HL-60 (cell line): ENCODE measurements around the gene PRSS33.

Experiments used
- GABPA ChIP-seq: IDR thresholded peaks from 2 replicates; pipeline ENCODE4 v1.6.1; 2012; ENCODE audit warnings: low read depth
- POLR2AphosphoS5 ChIP-seq: IDR thresholded peaks from 2 replicates; pipeline ENCODE4 v1.6.1; 2012; ENCODE audit warnings: low read depth
- TF ChIP-seq, protein P1 (sequence below): IDR thresholded peaks from one replicate; pipeline ENCODE4 v1.5.1; 2011; ENCODE audit warnings: low read length, control low read depth, inconsistent platforms; ENCODE audit not compliant: insufficient read depth
- TF ChIP-seq, protein P2 (sequence below): IDR thresholded peaks from 2 replicates; pipeline ENCODE4 v1.6.1; 2012; ENCODE audit warnings: low read depth; ENCODE audit not compliant: insufficient replicate concordance

DNA sequence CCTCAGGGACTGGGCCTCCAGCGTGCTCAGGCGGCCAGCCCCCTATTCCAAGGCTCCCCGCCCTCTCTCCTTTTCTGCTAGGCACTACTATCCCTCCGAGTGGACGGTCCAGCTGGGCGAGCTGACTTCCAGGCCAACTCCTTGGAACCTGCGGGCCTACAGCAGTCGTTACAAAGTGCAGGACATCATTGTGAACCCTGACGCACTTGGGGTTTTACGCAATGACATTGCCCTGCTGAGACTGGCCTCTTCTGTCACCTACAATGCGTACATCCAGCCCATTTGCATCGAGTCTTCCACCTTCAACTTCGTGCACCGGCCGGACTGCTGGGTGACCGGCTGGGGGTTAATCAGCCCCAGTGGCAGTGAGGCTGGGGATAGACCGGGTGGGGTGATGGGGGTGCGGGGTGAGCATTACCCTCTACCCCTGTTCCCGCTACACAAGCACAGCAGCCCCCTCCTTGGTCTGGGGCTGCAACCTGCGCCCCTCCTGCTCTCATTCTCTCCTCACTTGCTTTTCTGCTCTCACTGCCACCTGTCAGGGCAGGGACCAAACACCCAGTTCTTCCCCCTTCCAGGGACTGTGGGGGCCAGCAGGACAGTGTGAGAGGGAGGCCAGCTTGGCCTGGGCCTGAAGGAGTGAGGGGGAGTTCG, 12.0 kb upstream of the PRSS33 start:
- TF ChIP-seq, protein P1, sequence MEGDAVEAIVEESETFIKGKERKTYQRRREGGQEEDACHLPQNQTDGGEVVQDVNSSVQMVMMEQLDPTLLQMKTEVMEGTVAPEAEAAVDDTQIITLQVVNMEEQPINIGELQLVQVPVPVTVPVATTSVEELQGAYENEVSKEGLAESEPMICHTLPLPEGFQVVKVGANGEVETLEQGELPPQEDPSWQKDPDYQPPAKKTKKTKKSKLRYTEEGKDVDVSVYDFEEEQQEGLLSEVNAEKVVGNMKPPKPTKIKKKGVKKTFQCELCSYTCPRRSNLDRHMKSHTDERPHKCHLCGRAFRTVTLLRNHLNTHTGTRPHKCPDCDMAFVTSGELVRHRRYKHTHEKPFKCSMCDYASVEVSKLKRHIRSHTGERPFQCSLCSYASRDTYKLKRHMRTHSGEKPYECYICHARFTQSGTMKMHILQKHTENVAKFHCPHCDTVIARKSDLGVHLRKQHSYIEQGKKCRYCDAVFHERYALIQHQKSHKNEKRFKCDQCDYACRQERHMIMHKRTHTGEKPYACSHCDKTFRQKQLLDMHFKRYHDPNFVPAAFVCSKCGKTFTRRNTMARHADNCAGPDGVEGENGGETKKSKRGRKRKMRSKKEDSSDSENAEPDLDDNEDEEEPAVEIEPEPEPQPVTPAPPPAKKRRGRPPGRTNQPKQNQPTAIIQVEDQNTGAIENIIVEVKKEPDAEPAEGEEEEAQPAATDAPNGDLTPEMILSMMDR, result no peak
- TF ChIP-seq POLR2AphosphoS5, result no peak
- no peak for TF ChIP-seq GABPA
- TF ChIP-seq, protein P2, sequence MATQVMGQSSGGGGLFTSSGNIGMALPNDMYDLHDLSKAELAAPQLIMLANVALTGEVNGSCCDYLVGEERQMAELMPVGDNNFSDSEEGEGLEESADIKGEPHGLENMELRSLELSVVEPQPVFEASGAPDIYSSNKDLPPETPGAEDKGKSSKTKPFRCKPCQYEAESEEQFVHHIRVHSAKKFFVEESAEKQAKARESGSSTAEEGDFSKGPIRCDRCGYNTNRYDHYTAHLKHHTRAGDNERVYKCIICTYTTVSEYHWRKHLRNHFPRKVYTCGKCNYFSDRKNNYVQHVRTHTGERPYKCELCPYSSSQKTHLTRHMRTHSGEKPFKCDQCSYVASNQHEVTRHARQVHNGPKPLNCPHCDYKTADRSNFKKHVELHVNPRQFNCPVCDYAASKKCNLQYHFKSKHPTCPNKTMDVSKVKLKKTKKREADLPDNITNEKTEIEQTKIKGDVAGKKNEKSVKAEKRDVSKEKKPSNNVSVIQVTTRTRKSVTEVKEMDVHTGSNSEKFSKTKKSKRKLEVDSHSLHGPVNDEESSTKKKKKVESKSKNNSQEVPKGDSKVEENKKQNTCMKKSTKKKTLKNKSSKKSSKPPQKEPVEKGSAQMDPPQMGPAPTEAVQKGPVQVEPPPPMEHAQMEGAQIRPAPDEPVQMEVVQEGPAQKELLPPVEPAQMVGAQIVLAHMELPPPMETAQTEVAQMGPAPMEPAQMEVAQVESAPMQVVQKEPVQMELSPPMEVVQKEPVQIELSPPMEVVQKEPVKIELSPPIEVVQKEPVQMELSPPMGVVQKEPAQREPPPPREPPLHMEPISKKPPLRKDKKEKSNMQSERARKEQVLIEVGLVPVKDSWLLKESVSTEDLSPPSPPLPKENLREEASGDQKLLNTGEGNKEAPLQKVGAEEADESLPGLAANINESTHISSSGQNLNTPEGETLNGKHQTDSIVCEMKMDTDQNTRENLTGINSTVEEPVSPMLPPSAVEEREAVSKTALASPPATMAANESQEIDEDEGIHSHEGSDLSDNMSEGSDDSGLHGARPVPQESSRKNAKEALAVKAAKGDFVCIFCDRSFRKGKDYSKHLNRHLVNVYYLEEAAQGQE, result no peak
